HCT116 (cell line): ENCODE data around the gene METTL24. TPM values are rescaled to one million over a fixed set of nuclear protein-coding genes. Genes with fewer than 3 reads are reported as not detected.

Source experiments
- ATAC-seq: fragments of 200-7000 bp; cut with Tn5 transposase; 2 replicates; pipeline ENCODE4 v1.9.1; 2020; ENCODE audit warnings: mild to moderate bottlenecking, moderate library complexity
- BruUV-seq: library from RNA; stranded (reverse); fragments of 400-500 nt; replicated peaks from 2 replicates; lab custom pipeline; 2021; lab: Mats Ljungman, UMichigan
- CTCF ChIA-PET: fragments of 300-600 bp; sonication (Branson Sonifier 250); formaldehyde crosslinking; loops from one replicate; lab custom pipeline; 2021; ENCODE audit warnings: antibody characterized with exemption; lab: Charles Lee
- POLR2A ChIA-PET: fragments of 300-600, 350-600 bp; sonication (Branson Sonifier 250); formaldehyde crosslinking; loops from one replicate; lab custom pipeline; 2021; ENCODE audit warnings: antibody characterized with exemption; lab: Charles Lee
- RAD21 ChIA-PET, 2 experiments: fragments of 300-600 bp; sonication (Branson Sonifier 250); formaldehyde crosslinking; loops; one replicate each; lab custom pipeline; 2023; ENCODE audit warnings: low total read pairs in 2 of 2; ENCODE audit not compliant: uncharacterized antibody in 2 of 2, unreplicated experiment in 2 of 2, low non-redundant PET in 1 of 2; lab: Charles Lee
- DNase-seq: peaks from one replicate; pipeline ENCODE4 v3.0.0-alpha.2; 2010; ENCODE audit warnings: low read depth, low spot score
- H2AFZ ChIP-seq: fragments of 200-600 bp; shearing (Covaris generic), sonication (generic); 2 replicates; pipeline ENCODE4 v1.6.1; 2017; ENCODE audit warnings: low read depth, mixed run types, mixed read lengths, antibody characterized with exemption, low read length; ENCODE audit not compliant: poor library complexity, severe bottlenecking
- H3K27ac ChIP-seq: 2 replicates; pipeline ENCODE4 v1.5.1; 2012; ENCODE audit warnings: low read depth, low read length
- H3K27me3 ChIP-seq: fragments of 200-600 bp; sonication (generic); 2 replicates; pipeline ENCODE4 v1.6.1; 2016; ENCODE audit warnings: mixed run types, low read length, mixed read lengths; ENCODE audit not compliant: insufficient read depth
- H3K36me3 ChIP-seq, 2 experiments: fragments of 200-500 bp in 1 of 2; fragments of 200-600 bp in 1 of 2; sonication (Bioruptor generic) in 1 of 2; sonication (generic) in 1 of 2; 2 replicates each; pipeline versions ENCODE4 v1.5.1 to v1.6.1; 2014 to 2016; ENCODE audit warnings: low read length in 2 of 2, inconsistent platforms in 1 of 2, mixed read lengths in 1 of 2, mixed run types in 1 of 2; ENCODE audit not compliant: insufficient read depth in 2 of 2, control insufficient read depth in 1 of 2
- H3K4me1 ChIP-seq, 2 experiments: fragments of 200-600 bp in 1 of 2; sonication (generic) in 1 of 2; 2 replicates each; pipeline versions ENCODE4 v1.5.1 to v1.6.1; 2012 to 2017; ENCODE audit warnings: low read length in 2 of 2, inconsistent platforms in 1 of 2, mild to moderate bottlenecking in 1 of 2, mixed read lengths in 1 of 2, mixed run types in 1 of 2, moderate library complexity in 1 of 2; ENCODE audit not compliant: insufficient read depth in 2 of 2, control insufficient read depth in 1 of 2
- H3K4me2 ChIP-seq: fragments of 200-600 bp; sonication (generic); 2 replicates; pipeline ENCODE4 v1.6.1; 2017; ENCODE audit warnings: mixed run types, low read length, mixed read lengths
- H3K4me3 ChIP-seq, 2 experiments: fragments of 200-600 bp in 1 of 2; sonication (generic) in 1 of 2; replicated peaks in 1 of 2; 2 replicates each; pipeline ENCODE4 v1.5.1; 2011 to 2016; ENCODE audit warnings: low read length in 2 of 2, control low read depth in 1 of 2, low read depth in 1 of 2, mild to moderate bottlenecking in 1 of 2, mixed read lengths in 1 of 2, mixed run types in 1 of 2
- H3K79me2 ChIP-seq: fragments of 200-600 bp; sonication (generic); 2 replicates; pipeline ENCODE4 v1.6.1; 2017; ENCODE audit warnings: mild to moderate bottlenecking, mixed run types, low read length, moderate library complexity, mixed read lengths; ENCODE audit not compliant: insufficient read depth
- H3K9ac ChIP-seq: fragments of 200-600 bp; sonication (generic); 2 replicates; pipeline ENCODE4 v1.6.1; 2016; ENCODE audit warnings: low read length, mixed read lengths
- H3K9me2 ChIP-seq: fragments of 200-600 bp; sonication (generic), shearing (Covaris generic); 2 replicates; pipeline ENCODE4 v1.6.1; 2017; ENCODE audit warnings: mixed run types, mild to moderate bottlenecking, moderate library complexity; ENCODE audit not compliant: insufficient read depth
- H3K9me3 ChIP-seq, 2 experiments: fragments of 200-500 bp in 1 of 2; fragments of 200-600 bp in 1 of 2; sonication (Bioruptor generic) in 1 of 2; sonication (generic) in 1 of 2; 2 replicates each; pipeline ENCODE4 v1.6.1; 2014 to 2017; ENCODE audit warnings: low read length in 2 of 2, mixed read lengths in 2 of 2, inconsistent platforms in 1 of 2, low read depth in 1 of 2, mild to moderate bottlenecking in 1 of 2, mixed run types in 1 of 2, moderate library complexity in 1 of 2; ENCODE audit not compliant: control insufficient read depth in 1 of 2, insufficient read depth in 1 of 2
- H4K20me1 ChIP-seq: fragments of 200-600 bp; sonication (generic), shearing (Covaris generic); 2 replicates; pipeline ENCODE4 v1.6.1; 2017; ENCODE audit warnings: mixed run types, mild to moderate bottlenecking, moderate library complexity; ENCODE audit not compliant: insufficient read depth
- CBX3 ChIP-seq: IDR thresholded peaks from 2 replicates; pipeline ENCODE4 v1.6.1; 2012; ENCODE audit warnings: low read depth
- ELF1 ChIP-seq: IDR thresholded peaks from 2 replicates; pipeline ENCODE4 v1.6.1; 2012; ENCODE audit warnings: low read depth, borderline replicate concordance
- FOSL1 ChIP-seq: IDR thresholded peaks from 2 replicates; pipeline ENCODE4 v1.6.1; 2012; ENCODE audit warnings: low read depth
- MAX ChIP-seq: IDR thresholded peaks from 2 replicates; pipeline ENCODE4 v1.6.1; 2012
- intact Hi-C: fragments of 100-400 bp; cut with micrococcal nuclease; formaldehyde crosslinking; loops from 2 replicates; pipeline ENCODE4 v1.10.0; 2022
- total RNA-seq: library from RNA; stranded (reverse); gene quantifications from one replicate; pipeline ENCODE4 v1.2.1, GENCODE V29; 2021; ENCODE audit not compliant: unreplicated experiment
- TF ChIP-seq, protein P1 (sequence below): IDR thresholded peaks from 2 replicates; pipeline ENCODE4 v1.6.1; 2012; ENCODE audit warnings: low read depth
- TF ChIP-seq, protein P2 (sequence below), 3 experiments: fragments of 200-600 bp in 1 of 3; sonication (generic) in 1 of 3; IDR thresholded peaks in 2 of 3; conservative IDR thresholded peaks in 1 of 3; 2 replicates each; pipeline ENCODE4 v1.5.1; 2012 to 2017; ENCODE audit warnings: low read depth in 2 of 3, low read length in 2 of 3, antibody characterized with exemption in 1 of 3, borderline replicate concordance in 1 of 3, control low read depth in 1 of 3, mild to moderate bottlenecking in 1 of 3, mixed read lengths in 1 of 3, mixed run types in 1 of 3, moderate library complexity in 1 of 3; ENCODE audit not compliant: insufficient read depth in 1 of 3

The METTL24 gene
- total RNA-seq, 1 experiment from 2014 or later: not detected

DNA sequence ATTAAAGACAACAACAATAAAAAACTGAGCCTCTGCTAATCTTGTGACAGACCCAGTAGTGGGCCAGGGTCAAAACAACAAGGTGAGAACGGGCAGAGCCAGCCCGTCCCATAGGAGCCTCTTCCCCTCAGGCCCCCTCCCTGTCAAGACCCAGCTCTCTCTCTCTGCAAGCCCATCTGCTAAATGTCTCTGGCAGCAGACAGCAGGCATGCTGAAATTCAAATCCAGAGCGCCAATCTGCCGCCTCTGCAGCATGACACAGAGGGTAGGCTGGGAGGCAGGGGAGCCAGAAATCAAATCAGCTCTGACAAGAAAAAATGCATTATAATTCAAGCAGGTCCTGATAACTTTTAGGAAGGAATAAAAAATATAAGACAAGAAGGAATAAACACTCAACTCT, 26.3 kb downstream of the METTL24 start:
- CTCF ChIA-PET: no interaction called here

More for the DNA sequence above, 26.3 kb downstream of the METTL24 start:
- Histone ChIP-seq H2AFZ (no peak overlapping the region), H3K27ac (no peak overlapping the region), H3K4me2 (no peak overlapping the region), H3K9ac (no peak overlapping the region), H3K27me3 (no peaks in the 10 kb centered on the region), H4K20me1 (no peaks in the 10 kb centered on the region), H3K4me1 (no peaks in the 10 kb centered on the region), H3K79me2 (no peaks in the 10 kb centered on the region), H3K9me3 (no peaks in the 10 kb centered on the region), H3K9me2 (no peaks in the 10 kb centered on the region; the same call in 1 of the 2 replicates), H3K4me3 (no peak overlapping the region), H3K36me3 (no peaks in the 10 kb centered on the region)
- BruUV-seq: no TSS peak
- RAD21 ChIA-PET: no interaction called here
- no peak for ATAC-seq
- POLR2A ChIA-PET: no interaction called here
- TF ChIP-seq FOSL1: no peak
- no peak for TF ChIP-seq MAX
- TF ChIP-seq, protein P1, sequence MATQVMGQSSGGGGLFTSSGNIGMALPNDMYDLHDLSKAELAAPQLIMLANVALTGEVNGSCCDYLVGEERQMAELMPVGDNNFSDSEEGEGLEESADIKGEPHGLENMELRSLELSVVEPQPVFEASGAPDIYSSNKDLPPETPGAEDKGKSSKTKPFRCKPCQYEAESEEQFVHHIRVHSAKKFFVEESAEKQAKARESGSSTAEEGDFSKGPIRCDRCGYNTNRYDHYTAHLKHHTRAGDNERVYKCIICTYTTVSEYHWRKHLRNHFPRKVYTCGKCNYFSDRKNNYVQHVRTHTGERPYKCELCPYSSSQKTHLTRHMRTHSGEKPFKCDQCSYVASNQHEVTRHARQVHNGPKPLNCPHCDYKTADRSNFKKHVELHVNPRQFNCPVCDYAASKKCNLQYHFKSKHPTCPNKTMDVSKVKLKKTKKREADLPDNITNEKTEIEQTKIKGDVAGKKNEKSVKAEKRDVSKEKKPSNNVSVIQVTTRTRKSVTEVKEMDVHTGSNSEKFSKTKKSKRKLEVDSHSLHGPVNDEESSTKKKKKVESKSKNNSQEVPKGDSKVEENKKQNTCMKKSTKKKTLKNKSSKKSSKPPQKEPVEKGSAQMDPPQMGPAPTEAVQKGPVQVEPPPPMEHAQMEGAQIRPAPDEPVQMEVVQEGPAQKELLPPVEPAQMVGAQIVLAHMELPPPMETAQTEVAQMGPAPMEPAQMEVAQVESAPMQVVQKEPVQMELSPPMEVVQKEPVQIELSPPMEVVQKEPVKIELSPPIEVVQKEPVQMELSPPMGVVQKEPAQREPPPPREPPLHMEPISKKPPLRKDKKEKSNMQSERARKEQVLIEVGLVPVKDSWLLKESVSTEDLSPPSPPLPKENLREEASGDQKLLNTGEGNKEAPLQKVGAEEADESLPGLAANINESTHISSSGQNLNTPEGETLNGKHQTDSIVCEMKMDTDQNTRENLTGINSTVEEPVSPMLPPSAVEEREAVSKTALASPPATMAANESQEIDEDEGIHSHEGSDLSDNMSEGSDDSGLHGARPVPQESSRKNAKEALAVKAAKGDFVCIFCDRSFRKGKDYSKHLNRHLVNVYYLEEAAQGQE: no peak
- TF ChIP-seq CBX3: no peak
- TF ChIP-seq, protein P2, sequence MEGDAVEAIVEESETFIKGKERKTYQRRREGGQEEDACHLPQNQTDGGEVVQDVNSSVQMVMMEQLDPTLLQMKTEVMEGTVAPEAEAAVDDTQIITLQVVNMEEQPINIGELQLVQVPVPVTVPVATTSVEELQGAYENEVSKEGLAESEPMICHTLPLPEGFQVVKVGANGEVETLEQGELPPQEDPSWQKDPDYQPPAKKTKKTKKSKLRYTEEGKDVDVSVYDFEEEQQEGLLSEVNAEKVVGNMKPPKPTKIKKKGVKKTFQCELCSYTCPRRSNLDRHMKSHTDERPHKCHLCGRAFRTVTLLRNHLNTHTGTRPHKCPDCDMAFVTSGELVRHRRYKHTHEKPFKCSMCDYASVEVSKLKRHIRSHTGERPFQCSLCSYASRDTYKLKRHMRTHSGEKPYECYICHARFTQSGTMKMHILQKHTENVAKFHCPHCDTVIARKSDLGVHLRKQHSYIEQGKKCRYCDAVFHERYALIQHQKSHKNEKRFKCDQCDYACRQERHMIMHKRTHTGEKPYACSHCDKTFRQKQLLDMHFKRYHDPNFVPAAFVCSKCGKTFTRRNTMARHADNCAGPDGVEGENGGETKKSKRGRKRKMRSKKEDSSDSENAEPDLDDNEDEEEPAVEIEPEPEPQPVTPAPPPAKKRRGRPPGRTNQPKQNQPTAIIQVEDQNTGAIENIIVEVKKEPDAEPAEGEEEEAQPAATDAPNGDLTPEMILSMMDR (IDR thresholded peaks at IDR 0.05 in 2 of 3, conservative IDR thresholded peaks at IDR 0.05 in 1 of 3; ENCODE audit: borderline replicate concordance in 1 of 3, insufficient read depth in 1 of 3, low read depth in 2 of 3, low read length in 2 of 3): no peak
- TF ChIP-seq ELF1: no peak
- DNase-seq: no peak
- intact Hi-C loops: no loop called here
